Endothelial cell of coronary artery (primary cell): ENCODE data around the gene FRMD7. TPM values are rescaled to one million over a fixed set of nuclear protein-coding genes. Genes with fewer than 3 reads are reported as not detected.

ENCODE experiments used
- total RNA-seq: library from RNA; depleted of rRNA; stranded (reverse); fragments of >200 nt; gene quantifications from 2 replicates; pipeline ENCODE4 v1.2.3, GENCODE V29; 2014

FRMD7 gene, protein sequence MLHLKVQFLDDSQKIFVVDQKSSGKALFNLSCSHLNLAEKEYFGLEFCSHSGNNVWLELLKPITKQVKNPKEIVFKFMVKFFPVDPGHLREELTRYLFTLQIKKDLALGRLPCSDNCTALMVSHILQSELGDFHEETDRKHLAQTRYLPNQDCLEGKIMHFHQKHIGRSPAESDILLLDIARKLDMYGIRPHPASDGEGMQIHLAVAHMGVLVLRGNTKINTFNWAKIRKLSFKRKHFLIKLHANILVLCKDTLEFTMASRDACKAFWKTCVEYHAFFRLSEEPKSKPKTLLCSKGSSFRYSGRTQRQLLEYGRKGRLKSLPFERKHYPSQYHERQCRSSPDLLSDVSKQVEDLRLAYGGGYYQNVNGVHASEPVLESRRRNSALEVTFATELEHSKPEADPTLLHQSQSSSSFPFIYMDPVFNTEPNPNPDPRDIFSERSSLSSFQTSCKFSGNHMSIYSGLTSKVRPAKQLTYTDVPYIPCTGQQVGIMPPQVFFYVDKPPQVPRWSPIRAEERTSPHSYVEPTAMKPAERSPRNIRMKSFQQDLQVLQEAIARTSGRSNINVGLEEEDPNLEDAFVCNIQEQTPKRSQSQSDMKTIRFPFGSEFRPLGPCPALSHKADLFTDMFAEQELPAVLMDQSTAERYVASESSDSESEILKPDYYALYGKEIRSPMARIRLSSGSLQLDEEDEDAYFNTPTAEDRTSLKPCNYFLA
- total RNA-seq, result under 0.01 TPM in 1 of 2 replicates, not detected in the other

DNA sequence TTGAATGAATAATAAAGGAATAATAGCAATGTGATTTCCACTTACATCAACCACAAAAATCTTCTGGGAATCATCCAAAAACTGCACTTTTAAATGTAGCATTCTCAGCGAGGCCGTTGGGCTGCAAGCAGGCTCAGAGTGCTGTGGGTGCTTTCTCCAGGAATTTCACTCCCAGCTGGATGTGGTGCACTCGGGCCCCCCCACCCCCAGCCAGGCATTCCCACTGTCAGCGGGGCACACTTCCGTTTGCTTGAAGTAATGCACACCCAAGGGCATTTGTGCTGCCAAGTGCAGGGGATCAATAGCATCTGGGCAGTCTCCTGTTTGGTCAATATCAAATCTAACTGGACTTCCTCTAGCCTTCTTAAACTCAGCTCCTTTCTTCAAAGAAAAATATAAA is at the start of gene FRMD7:
FRMD7 (minus strand) TSS at position 278 of the 400 bp plus-strand sequence; CDS start at position 102, 176 bp downstream.

Other genes starting within 250 kb of the FRMD7 start
- 2.9 and 7.2 TPM in 2 replicates for gene STK26, start 104.7 kb downstream of the FRMD7 start, total RNA-seq
- 13.2 and 15.6 TPM in 2 replicates for gene RAP2C, start 91.4 kb upstream of the FRMD7 start, total RNA-seq